ENCODE measurements around the gene CAVIN4.
A peak's percentile ranks its signal among the peaks of the same experiment; 100 is the strongest.

Gene CAVIN4

GRCh38 chr9:100591139-100591538 lies 13.3 kb downstream of the CAVIN4 start:
- DNase-seq = no peak

- DNase-seq = no peak
Observed at GRCh38 chr9:100591639-100592412, 13.9 kb downstream of the CAVIN4 start.

- DNase-seq = peak; percentile 62
Observed at GRCh38 chr9:100595391-100596199, 17.7 kb downstream of the CAVIN4 start.

DNA sequence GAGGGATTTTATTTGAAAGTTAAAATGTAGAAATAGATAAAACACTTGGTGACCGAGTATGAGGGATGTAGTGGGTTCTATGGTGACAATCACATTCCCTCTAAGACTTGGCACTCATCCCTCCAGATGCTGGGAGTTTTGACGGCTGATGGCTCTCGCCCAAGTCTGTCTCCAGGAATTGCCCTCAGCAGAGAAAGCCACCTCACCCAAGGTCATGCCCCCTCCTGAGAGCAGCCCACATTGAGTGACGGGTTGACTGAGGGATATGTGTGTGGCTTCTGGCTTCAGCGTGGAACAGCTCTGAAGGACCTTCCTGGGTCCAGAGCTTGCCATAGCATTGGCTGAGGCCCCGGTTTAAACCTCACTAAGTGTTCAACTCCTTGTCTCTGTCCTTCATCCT lies 19.4 kb downstream of the CAVIN4 start:
- DNase-seq = no peak

DNA sequence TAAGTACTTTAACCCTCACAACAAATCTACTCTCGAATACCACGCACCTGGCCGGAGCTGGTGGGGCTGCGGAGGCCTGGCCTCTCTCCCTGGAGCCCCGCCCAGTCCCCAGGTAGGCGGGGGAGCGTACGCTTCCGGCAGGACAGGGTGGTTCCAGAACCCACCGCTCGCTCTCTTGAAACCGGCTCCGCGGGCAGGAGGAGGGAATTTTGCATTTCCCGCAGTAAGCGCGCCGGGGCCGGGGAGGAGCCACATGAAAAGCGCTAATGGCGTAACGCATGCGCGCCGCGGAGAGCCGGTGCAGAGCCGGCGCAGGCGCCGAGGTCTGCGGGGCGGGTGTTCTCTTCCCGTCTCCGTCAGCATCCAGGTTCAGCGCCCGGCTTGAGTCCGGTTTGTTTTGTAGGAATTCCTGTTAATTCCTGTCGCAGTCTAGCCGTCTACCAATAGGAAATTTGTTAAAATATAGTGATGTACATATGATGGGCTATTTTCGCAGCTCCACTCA lies 20.8 kb downstream of the CAVIN4 start:
- DNase-seq = peak; percentile 80

DNA sequence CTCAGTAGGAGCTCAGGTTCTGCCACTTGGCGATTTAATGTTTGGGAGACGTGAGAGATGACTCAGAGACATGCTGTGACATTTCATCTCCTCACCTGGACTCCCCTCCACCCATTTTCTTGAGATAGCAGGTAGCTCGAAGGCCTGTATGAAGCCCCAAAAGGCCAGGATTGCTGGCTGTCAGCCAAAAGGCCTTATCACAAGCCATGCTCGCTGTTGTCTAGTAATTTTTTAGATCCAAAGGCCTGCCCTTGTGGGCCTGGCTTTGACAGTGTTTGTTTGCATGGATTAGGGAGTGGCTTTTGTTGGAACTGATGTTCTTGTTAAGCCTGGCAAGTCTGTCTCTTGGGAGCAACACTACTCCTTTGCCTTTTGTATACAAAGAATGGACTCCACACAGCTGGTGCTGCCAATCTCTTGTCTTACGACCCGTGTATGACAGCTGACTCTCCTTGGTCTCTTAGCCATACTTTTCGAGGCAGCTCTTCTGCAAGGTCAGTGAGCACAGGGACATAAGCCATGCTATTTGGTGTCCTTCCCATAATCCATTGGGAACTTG lies 22.7 kb downstream of the CAVIN4 start:
- DNase-seq = no peak

- peak; percentile 67 for DNase-seq
Observed at GRCh38 chr9:100601216-100601615, 23.3 kb downstream of the CAVIN4 start.

DNA sequence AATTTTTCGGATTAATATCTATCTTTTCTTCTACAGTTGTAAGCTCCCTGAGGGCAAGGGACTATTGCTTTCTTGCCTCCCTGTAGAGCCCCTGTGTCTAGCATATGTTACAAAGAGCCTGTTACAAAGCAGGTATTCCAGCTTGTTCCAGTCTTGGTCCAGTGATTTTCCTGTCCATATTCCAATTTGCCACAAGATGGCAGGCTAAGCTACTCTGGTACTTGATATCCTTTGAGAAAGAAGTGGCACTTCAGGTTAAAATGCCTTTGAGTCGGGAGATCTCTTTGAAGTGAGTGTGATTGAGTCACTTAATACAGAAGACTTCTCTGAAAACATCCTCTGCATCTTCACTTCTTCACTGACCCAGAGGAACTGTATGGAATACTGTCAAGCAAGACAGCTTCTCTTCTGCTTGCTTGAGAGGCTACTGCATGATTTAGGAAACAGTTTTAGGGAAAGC lies 24.5 kb downstream of the CAVIN4 start:
- peak; percentile 70 for DNase-seq

DNA sequence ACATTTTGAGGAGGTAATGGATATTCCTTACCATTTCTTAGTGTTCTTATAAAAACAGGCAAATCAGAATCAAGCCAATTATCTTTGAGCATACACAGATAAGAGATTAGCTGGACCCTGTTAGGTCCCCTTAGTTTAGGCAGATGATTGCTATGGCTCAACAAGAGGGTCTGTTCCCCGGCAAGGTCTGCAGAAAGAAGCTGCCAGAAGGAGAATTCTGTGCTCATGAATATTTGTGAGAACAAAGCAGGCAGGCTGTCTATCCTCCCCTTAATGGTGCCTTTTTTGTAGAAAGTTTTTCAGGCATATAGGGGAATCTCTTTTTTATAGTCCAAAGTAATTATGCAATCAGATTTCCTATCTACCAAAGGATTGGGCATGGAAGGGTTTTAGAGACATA lies 27.5 kb downstream of the CAVIN4 start:
- DNase-seq = no peak

- no peak for DNase-seq
Observed at GRCh38 chr9:100619194-100619593, 41.3 kb downstream of the CAVIN4 start.

GRCh38 chr9:100619665-100620064 lies 41.8 kb downstream of the CAVIN4 start:
- no peak for DNase-seq

DNA sequence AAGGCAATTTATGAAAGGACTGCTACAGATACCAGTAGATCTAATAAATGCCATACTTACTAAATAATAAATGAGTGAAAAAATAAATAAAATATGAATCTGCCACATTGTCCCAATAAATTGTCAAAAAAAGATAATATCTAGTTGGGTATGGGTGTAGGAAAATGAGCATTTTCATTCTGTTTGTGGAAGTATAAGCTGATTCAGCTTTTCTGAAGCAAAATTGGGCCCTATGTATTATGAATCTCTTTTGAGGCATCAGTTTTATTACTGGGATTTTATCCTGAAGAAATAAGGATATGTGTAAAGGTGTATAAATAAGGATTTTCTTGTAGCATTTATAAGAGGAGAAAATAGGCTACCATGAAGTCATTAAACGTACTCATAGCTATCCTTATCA lies 46.1 kb downstream of the CAVIN4 start:
- DNase-seq = no peak

DNA sequence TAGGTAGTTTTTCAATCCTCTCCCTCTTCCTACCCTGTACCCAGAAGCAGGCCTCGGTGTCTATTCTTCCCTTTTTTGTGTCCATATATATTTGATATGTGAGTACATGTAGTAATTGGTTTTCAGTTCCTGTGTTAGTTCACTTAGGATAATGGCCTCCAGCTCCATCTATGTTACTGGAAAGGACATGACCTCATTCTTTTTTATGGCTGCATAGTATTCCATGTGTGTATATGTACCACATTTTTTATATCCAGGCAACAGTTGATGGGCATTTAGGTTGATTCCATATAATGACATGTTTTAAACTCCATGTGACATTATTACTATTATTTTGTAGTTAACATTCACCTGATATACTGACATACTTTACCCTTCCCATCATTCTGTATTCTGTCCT lies 49.1 kb downstream of the CAVIN4 start:
- DNase-seq = no peak

DNA sequence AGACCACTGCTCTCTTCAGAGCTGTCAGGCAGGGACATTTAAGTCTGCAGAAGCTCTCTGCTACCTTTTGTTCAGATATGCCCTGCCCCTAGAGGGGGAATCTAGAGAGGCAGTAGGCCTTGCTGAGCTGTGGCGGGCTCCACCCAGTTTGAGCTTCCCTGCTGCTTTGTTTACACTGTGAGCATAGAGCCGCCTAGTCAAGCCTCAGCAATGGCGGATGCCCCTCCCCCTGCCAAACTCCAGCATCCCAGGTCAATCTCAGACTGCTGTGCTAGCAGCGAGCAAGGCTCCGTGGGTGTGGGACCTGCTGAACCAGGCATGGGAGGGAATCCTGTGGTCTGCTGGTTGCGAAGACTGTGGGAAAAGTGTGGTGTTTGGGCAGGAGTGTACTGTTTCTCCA lies 59.9 kb downstream of the CAVIN4 start:
- DNase-seq = no peak
